Body of pancreas (tissue), 4 donors: ENCODE measurements around the gene PLEKHA8.

Experiments
- POLR2A ChIP-seq, 3 donors: fragments of 450-650 bp; IDR thresholded peaks; one replicate each; pipeline ENCODE4 v1.6.1; 2016; ENCODE audit warnings: antibody characterized with exemption in 3 of 3, mild to moderate bottlenecking in 2 of 3
- TF ChIP-seq, protein P1 (sequence below), 7 experiments: fragments of 450-650 bp in 4 of 7; fragments of 200-600 bp in 3 of 7; sonication (generic) in 3 of 7; IDR thresholded peaks; one replicate each; pipeline ENCODE4 v1.5.1; 2016 to 2019; ENCODE audit warnings: antibody characterized with exemption in 7 of 7

DNA sequence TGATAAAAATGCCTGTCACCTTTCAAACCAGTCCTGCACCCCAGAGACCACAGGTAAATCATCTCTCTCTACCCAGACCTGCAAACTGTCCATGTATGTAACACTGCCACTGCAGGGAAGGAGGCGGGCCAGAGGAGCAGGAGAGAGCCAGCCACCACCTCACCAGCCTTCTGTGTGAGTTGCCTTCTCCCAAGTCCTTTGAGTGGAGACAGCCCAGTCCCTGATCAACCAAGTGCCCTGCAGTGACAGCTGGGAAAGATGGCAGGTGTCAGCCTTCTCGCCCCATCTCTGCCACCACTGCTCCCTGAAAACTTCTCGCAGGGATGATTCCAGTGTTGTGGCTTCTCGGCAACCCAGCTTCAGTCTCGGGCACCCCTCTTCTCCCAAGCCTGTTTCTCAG lies 149.0 kb downstream of the PLEKHA8 start:
- TF ChIP-seq, protein P1, sequence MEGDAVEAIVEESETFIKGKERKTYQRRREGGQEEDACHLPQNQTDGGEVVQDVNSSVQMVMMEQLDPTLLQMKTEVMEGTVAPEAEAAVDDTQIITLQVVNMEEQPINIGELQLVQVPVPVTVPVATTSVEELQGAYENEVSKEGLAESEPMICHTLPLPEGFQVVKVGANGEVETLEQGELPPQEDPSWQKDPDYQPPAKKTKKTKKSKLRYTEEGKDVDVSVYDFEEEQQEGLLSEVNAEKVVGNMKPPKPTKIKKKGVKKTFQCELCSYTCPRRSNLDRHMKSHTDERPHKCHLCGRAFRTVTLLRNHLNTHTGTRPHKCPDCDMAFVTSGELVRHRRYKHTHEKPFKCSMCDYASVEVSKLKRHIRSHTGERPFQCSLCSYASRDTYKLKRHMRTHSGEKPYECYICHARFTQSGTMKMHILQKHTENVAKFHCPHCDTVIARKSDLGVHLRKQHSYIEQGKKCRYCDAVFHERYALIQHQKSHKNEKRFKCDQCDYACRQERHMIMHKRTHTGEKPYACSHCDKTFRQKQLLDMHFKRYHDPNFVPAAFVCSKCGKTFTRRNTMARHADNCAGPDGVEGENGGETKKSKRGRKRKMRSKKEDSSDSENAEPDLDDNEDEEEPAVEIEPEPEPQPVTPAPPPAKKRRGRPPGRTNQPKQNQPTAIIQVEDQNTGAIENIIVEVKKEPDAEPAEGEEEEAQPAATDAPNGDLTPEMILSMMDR (IDR thresholded peaks at IDR 0.05): no peak
- TF ChIP-seq POLR2A (IDR thresholded peaks at IDR 0.05): no peak
